Kidney (tissue), 14 donors: Measurements from ENCODE around the gene C2orf76. TPM values are rescaled to one million over a fixed set of nuclear protein-coding genes. Genes with fewer than 3 reads are reported as not detected.

ENCODE experiments used
- DNase-seq, 5 donors: peaks; one replicate each; pipeline ENCODE4 v3.0.0-alpha.2; 2013 to 2020
- FAIRE-seq: peaks from 2 replicates; lab custom pipeline; 2012; peaks lifted over from hg19 to GRCh38; lab: Jason Lieb, UNC
- H3K27ac ChIP-seq, 2 donors: one replicate each; pipeline ENCODE4 v1.7.0; 2013; ENCODE audit warnings: low read depth in 2 of 2, low read length in 2 of 2, inconsistent platforms in 1 of 2
- H3K27me3 ChIP-seq: one replicate; pipeline ENCODE4 v1.7.1; 2013; ENCODE audit warnings: low read length, inconsistent platforms; ENCODE audit not compliant: control insufficient read depth, insufficient read depth
- H3K36me3 ChIP-seq, 3 donors: one replicate each; pipeline versions ENCODE4 v1.7.0 to v1.7.1; 2013; ENCODE audit warnings: low read length in 3 of 3, control low read depth in 1 of 3, inconsistent platforms in 1 of 3; ENCODE audit not compliant: insufficient read depth in 3 of 3, control insufficient read depth in 2 of 3
- H3K4me1 ChIP-seq, 3 donors: one replicate each; pipeline versions ENCODE4 v1.7.0 to v1.7.1; 2013; ENCODE audit warnings: low read length in 3 of 3, inconsistent platforms in 1 of 3, low read depth in 1 of 3; ENCODE audit not compliant: control insufficient read depth in 2 of 3, insufficient read depth in 2 of 3
- H3K4me3 ChIP-seq, 3 donors: one replicate each; pipeline versions ENCODE4 v1.7.0 to v1.8.1; 2013; ENCODE audit warnings: low read length in 3 of 3, control low read depth in 1 of 3, inconsistent platforms in 1 of 3
- H3K9ac ChIP-seq, 3 donors: one replicate each; pipeline versions ENCODE4 v1.7.0 to v1.7.1; 2013; ENCODE audit warnings: low read length in 3 of 3, control low read depth in 1 of 3, inconsistent platforms in 1 of 3
- H3K9me3 ChIP-seq, 3 donors: one replicate each; pipeline versions ENCODE4 v1.7.0 to v1.7.1; 2013; ENCODE audit warnings: low read length in 3 of 3, control low read depth in 1 of 3, inconsistent platforms in 1 of 3; ENCODE audit not compliant: control insufficient read depth in 2 of 3, insufficient read depth in 1 of 3
- intact Hi-C: fragments of 100-400 bp; cut with DNase I; formaldehyde crosslinking; loops from one replicate; pipeline ENCODE4 v1.11.1; 2022
- polyA plus RNA-seq: library from polyadenylated mRNA; stranded (reverse); fragments of 350-450 nt; fragmentation: Illumina TruSeq; extraction: RNeasy Lipid Tissue Mini Kit (QIAGEN cat#74804); gene quantifications from one replicate; pipeline ENCODE4 v1.2.3, GENCODE V29; 2014; ENCODE audit warnings: low read depth, low replicate concordance; ENCODE audit not compliant: insufficient read depth
- total RNA-seq: library from RNA; stranded (reverse); fragmentation: NEBNext Ultra II Directional; extraction: Animal tissue kit (Norgen Biotek cat#: 25700); gene quantifications from one replicate; pipeline ENCODE4 v1.2.1, GENCODE V29; 2021
- TF ChIP-seq, protein P1 (sequence below): IDR thresholded peaks from 3 replicates; pipeline ENCODE4 v1.5.1; 2012; ENCODE audit warnings: mild to moderate bottlenecking, moderate library complexity, borderline replicate concordance; ENCODE audit not compliant: insufficient read depth; ENCODE audit errors: extremely low read depth
- donor health status: control.
- donor health status: control.
- donor health status: control.
- donor health status: control.
- donor health status: control.
- donor health status: DM: yes; HTN: yes; CAD: no.
- donor health status: Normal renal cell carcinoma (clear cell type).

Gene C2orf76
- total and polyA plus RNA-seq, 2 donors from 2014 or later: 12.4 to 31.3 TPM

- H3K27ac ChIP-seq: no peak overlapping the region
- no peaks in the 10 kb centered on the region for H3K9me3 ChIP-seq
- no peaks in the 10 kb centered on the region for H3K36me3 ChIP-seq
- no peak overlapping the region for H3K4me3 ChIP-seq
- H3K9ac ChIP-seq: no peak overlapping the region
- no peak for DNase-seq
- FAIRE-seq: no peak
- no peaks in the 10 kb centered on the region for H3K27me3 ChIP-seq
- intact Hi-C loops: no loop called here
- TF ChIP-seq, protein P1, sequence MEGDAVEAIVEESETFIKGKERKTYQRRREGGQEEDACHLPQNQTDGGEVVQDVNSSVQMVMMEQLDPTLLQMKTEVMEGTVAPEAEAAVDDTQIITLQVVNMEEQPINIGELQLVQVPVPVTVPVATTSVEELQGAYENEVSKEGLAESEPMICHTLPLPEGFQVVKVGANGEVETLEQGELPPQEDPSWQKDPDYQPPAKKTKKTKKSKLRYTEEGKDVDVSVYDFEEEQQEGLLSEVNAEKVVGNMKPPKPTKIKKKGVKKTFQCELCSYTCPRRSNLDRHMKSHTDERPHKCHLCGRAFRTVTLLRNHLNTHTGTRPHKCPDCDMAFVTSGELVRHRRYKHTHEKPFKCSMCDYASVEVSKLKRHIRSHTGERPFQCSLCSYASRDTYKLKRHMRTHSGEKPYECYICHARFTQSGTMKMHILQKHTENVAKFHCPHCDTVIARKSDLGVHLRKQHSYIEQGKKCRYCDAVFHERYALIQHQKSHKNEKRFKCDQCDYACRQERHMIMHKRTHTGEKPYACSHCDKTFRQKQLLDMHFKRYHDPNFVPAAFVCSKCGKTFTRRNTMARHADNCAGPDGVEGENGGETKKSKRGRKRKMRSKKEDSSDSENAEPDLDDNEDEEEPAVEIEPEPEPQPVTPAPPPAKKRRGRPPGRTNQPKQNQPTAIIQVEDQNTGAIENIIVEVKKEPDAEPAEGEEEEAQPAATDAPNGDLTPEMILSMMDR: no peak
- no peaks in the 10 kb centered on the region for H3K4me1 ChIP-seq
These were observed 99.0 kb downstream of the C2orf76 start for GRCh38 chr2:119267604-119268003.

DNA sequence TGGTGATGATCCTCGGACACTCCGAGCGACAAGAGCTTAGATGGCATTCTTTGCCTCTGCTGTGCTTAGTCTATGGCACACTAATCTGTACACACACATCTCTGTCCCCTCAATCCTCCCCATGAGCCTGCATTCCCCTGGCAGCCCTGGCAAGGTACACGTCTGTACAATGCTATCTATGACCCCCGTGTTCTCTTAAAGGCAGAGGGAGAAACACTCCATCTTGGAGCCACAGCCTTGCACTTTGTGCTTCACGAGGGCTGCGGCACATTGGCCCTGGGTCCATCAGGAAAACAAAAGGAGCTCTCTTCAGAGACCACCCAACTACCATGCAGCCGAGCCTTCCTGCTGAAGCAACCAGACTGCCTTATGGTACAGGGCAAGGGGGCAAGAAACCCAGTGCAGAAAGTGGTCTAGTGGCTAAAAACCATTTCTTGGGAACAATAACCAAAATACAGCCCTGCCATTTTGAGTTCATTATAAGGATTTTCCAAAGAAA, 100.5 kb downstream of the C2orf76 start:
- Histone ChIP-seq H3K9me3 (no peaks in the 10 kb centered on the region), H3K36me3 (no peaks in the 10 kb centered on the region), H3K4me3 (no peak overlapping the region), H3K27ac (no peak overlapping the region), H3K27me3 (no peaks in the 10 kb centered on the region), H3K4me1 (no peaks in the 10 kb centered on the region), H3K9ac (no peak overlapping the region)
- FAIRE-seq (no peak), DNase-seq (no peak)
- TF ChIP-seq, protein P1: no peak
- intact Hi-C loops: no loop called here

DNA sequence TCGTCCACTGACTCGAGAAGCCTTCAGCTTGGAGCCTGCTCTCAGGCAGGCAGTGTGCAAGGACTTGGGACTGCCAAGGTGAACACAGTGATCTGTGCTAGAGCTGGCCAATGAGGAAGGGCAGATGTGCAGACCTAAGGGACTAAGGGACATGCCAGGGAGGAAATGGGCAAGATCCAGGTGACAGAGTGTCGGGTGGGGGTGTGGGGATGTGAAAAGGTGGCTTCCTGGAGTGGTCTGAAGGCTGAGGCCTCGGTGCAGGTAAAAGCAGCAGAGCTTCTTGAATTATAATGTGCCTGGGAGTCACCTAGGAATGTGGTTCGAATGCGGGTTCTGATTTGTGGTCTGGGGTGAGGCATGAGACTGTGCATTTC, 101.0 kb downstream of the C2orf76 start:
- TF ChIP-seq, protein P1: no peak
- Histone ChIP-seq H3K4me1 (no peaks in the 10 kb centered on the region), H3K27ac (no peak overlapping the region), H3K27me3 (no peaks in the 10 kb centered on the region), H3K9ac (no peak overlapping the region), H3K4me3 (no peak overlapping the region), H3K36me3 (no peaks in the 10 kb centered on the region), H3K9me3 (no peaks in the 10 kb centered on the region)
- no peak for DNase-seq
- intact Hi-C loops: no loop called here
- no peak for FAIRE-seq
